Panc1 (cell line): ENCODE data around the gene ZMYM4. TPM values are rescaled to one million over a fixed set of nuclear protein-coding genes. Genes with fewer than 3 reads are reported as not detected.

Experiments used
- ATAC-seq: fragments of 200-7000 bp; cut with Tn5 transposase; 2 replicates; pipeline ENCODE4 v1.9.1; 2020; ENCODE audit warnings: mild to moderate bottlenecking, moderate library complexity
- BruUV-seq: library from RNA; stranded (reverse); fragments of 400-500 nt; replicated peaks from 2 replicates; lab custom pipeline; 2021; lab: Mats Ljungman, UMichigan
- CTCF ChIA-PET: fragments of 300-600 bp; sonication (Branson Sonifier 250); formaldehyde crosslinking; loops from one replicate; lab custom pipeline; 2022; ENCODE audit warnings: antibody characterized with exemption; lab: Charles Lee
- POLR2A ChIA-PET: fragments of 300-600 bp; sonication (Branson Sonifier 250); formaldehyde crosslinking; loops from one replicate; lab custom pipeline; 2022; ENCODE audit warnings: antibody characterized with exemption; lab: Charles Lee
- DNase-seq: peaks from one replicate; pipeline ENCODE4 v3.0.0-alpha.2; 2010; ENCODE audit warnings: low read depth, low spot score
- H3K27ac ChIP-seq: 2 replicates; pipeline ENCODE4 v1.5.1; 2011; ENCODE audit warnings: mild to moderate bottlenecking, low read length, inconsistent platforms
- H3K27me3 ChIP-seq: fragments of 200-500 bp; sonication (Bioruptor generic); 2 replicates; pipeline ENCODE4 v1.6.0; 2014; ENCODE audit warnings: low read length, inconsistent platforms; ENCODE audit not compliant: control insufficient read depth, insufficient read depth
- H3K36me3 ChIP-seq: fragments of 200-500 bp; sonication (Bioruptor generic); 2 replicates; pipeline ENCODE4 v1.5.1; 2014; ENCODE audit warnings: inconsistent platforms, mild to moderate bottlenecking, low read length, moderate library complexity; ENCODE audit not compliant: control insufficient read depth, insufficient read depth
- H3K4me1 ChIP-seq: 2 replicates; pipeline ENCODE4 v1.5.1; 2011; ENCODE audit warnings: inconsistent platforms, mild to moderate bottlenecking, low read length, moderate library complexity; ENCODE audit not compliant: control insufficient read depth, insufficient read depth
- H3K4me3 ChIP-seq, 2 experiments: 2 replicates each; pipeline ENCODE4 v1.5.1; 2011 to 2012; ENCODE audit warnings: low read depth in 2 of 2, low read length in 2 of 2, mild to moderate bottlenecking in 2 of 2, inconsistent platforms in 1 of 2, moderate library complexity in 1 of 2
- H3K9me3 ChIP-seq: fragments of 200-500 bp; sonication (Bioruptor generic); 2 replicates; pipeline ENCODE4 v1.5.1; 2014; ENCODE audit warnings: low read depth, mild to moderate bottlenecking, inconsistent platforms, low read length, moderate library complexity; ENCODE audit not compliant: control insufficient read depth, insufficient read depth
- POLR2AphosphoS5 ChIP-seq: IDR thresholded peaks from 2 replicates; pipeline ENCODE4 v1.6.1; 2012; ENCODE audit warnings: mild to moderate bottlenecking, low read depth, low read length, moderate library complexity
- SIN3A ChIP-seq: IDR thresholded peaks from 2 replicates; pipeline ENCODE4 v1.6.1; 2012; ENCODE audit warnings: low read depth, mild to moderate bottlenecking, low read length, moderate library complexity, borderline replicate concordance; ENCODE audit not compliant: insufficient read depth
- TCF7L2 ChIP-seq: IDR thresholded peaks from 2 replicates; pipeline ENCODE4 v1.6.1; 2011; ENCODE audit warnings: mild to moderate bottlenecking, low read depth, low read length, inconsistent platforms
- in situ Hi-C: cut with HindIII; loops from 2 replicates; pipeline ENCODE4 v1.10.0; 2016; ENCODE audit warnings: low sequenced_read_pairs, low pct_unique_long_range_greater_than_20kb
- intact Hi-C: fragments of 100-400 bp; cut with micrococcal nuclease; formaldehyde crosslinking; loops from one replicate; pipeline ENCODE4 v1.10.0; 2022; ENCODE audit not compliant: unreplicated experiment
- total RNA-seq: library from RNA; stranded (reverse); gene quantifications from one replicate; pipeline ENCODE4 v1.2.1, GENCODE V29; 2021; ENCODE audit not compliant: unreplicated experiment
- TF ChIP-seq, protein P1 (sequence below), 2 experiments: IDR thresholded peaks; 2 replicates each; pipeline ENCODE4 v1.6.1; 2011 to 2012; ENCODE audit warnings: low read depth in 2 of 2, control low read depth in 1 of 2, low read length in 1 of 2, mild to moderate bottlenecking in 1 of 2, moderate library complexity in 1 of 2; ENCODE audit not compliant: insufficient read depth in 1 of 2
- TF ChIP-seq, protein P2 (sequence below): fragments of 450-650 bp; IDR thresholded peaks from 2 replicates; pipeline ENCODE4 v1.5.1; 2017; ENCODE audit warnings: mild to moderate bottlenecking

The ZMYM4 gene
- total RNA-seq, 1 experiment from 2014 or later = 82.2 TPM

DNA sequence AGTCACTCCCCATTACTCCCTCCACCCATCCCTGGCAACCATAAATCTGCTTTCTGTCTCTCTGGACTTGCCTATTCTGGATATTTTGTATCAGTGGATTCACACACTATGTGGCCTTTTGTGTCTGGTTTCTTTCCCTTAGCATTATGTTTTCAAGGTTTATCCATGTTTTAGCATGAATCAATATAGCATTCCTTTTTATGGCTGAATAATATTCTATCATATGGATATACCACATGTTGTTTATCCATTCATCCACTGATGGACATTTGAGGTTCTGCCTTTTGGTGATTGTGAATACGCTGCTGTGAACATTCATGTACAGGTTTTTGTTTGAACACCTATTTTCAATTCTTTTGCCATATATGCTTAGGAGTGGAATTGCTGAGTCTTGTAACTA is 140.4 kb downstream of the ZMYM4 start:
- POLR2A ChIA-PET = no interaction called here
- intact Hi-C loops = no loop called here
- H3K9me3 ChIP-seq = no peaks in the 10 kb centered on the region
- in situ Hi-C loops = no loop called here
- peaks cover 10% of the 10 kb centered on the region; the same call in 1 of the 2 replicates for H3K36me3 ChIP-seq
- BruUV-seq = no TSS peak
- no peaks in the 10 kb centered on the region for H3K4me1 ChIP-seq
- DNase-seq = no peak
- H3K27me3 ChIP-seq = no peaks in the 10 kb centered on the region
- H3K4me3 ChIP-seq = no peak overlapping the region
- CTCF ChIA-PET = no interaction called here
- ATAC-seq = no peak
- TF ChIP-seq, protein P1, sequence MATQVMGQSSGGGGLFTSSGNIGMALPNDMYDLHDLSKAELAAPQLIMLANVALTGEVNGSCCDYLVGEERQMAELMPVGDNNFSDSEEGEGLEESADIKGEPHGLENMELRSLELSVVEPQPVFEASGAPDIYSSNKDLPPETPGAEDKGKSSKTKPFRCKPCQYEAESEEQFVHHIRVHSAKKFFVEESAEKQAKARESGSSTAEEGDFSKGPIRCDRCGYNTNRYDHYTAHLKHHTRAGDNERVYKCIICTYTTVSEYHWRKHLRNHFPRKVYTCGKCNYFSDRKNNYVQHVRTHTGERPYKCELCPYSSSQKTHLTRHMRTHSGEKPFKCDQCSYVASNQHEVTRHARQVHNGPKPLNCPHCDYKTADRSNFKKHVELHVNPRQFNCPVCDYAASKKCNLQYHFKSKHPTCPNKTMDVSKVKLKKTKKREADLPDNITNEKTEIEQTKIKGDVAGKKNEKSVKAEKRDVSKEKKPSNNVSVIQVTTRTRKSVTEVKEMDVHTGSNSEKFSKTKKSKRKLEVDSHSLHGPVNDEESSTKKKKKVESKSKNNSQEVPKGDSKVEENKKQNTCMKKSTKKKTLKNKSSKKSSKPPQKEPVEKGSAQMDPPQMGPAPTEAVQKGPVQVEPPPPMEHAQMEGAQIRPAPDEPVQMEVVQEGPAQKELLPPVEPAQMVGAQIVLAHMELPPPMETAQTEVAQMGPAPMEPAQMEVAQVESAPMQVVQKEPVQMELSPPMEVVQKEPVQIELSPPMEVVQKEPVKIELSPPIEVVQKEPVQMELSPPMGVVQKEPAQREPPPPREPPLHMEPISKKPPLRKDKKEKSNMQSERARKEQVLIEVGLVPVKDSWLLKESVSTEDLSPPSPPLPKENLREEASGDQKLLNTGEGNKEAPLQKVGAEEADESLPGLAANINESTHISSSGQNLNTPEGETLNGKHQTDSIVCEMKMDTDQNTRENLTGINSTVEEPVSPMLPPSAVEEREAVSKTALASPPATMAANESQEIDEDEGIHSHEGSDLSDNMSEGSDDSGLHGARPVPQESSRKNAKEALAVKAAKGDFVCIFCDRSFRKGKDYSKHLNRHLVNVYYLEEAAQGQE (IDR thresholded peaks at IDR 0.05; ENCODE audit: insufficient read depth in 1 of 2, low read depth in 2 of 2, low read length in 1 of 2) = no peak
- no peak for TF ChIP-seq POLR2AphosphoS5
- no peak for TF ChIP-seq TCF7L2
- TF ChIP-seq, protein P2, sequence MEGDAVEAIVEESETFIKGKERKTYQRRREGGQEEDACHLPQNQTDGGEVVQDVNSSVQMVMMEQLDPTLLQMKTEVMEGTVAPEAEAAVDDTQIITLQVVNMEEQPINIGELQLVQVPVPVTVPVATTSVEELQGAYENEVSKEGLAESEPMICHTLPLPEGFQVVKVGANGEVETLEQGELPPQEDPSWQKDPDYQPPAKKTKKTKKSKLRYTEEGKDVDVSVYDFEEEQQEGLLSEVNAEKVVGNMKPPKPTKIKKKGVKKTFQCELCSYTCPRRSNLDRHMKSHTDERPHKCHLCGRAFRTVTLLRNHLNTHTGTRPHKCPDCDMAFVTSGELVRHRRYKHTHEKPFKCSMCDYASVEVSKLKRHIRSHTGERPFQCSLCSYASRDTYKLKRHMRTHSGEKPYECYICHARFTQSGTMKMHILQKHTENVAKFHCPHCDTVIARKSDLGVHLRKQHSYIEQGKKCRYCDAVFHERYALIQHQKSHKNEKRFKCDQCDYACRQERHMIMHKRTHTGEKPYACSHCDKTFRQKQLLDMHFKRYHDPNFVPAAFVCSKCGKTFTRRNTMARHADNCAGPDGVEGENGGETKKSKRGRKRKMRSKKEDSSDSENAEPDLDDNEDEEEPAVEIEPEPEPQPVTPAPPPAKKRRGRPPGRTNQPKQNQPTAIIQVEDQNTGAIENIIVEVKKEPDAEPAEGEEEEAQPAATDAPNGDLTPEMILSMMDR = no peak
- no peak for TF ChIP-seq SIN3A
- H3K27ac ChIP-seq = no peak overlapping the region

DNA sequence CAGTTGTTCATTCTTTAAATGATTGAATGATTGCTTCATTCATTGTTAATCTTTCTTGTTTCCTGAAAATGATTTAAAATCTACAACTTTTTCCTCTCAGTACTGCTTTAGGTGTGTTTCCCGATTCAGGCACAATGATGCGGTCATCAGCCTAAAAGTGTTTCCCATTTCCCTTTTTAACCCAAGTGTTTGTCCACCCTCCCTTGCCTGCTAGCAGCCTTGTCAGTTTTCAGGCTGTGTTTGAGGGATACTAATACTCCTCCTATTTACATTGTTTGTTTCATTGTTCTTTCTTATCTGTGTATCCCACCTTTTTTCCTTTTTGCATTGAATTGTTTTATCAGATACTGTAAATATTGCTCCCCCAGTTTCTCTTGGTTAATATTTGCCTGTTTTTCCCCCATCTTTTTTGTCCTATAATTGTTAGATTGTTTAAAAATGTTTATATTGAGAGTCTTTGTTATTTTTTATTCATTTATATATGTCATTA is 157.6 kb downstream of the ZMYM4 start:
- no peak overlapping the region for H3K4me3 ChIP-seq
- BruUV-seq = no TSS peak
- in situ Hi-C loops (no loop called here), intact Hi-C loops (no loop called here)
- no peak for TF ChIP-seq TCF7L2
- ATAC-seq = no peak
- ChIA-PET CTCF (no interaction called here), POLR2A (no interaction called here)
- peaks cover 2% of the 10 kb centered on the region; the same call in 1 of the 2 replicates for H3K36me3 ChIP-seq
- H3K27me3 ChIP-seq = no peaks in the 10 kb centered on the region
- DNase-seq = no peak
- H3K4me1 ChIP-seq = no peaks in the 10 kb centered on the region
- no peaks in the 10 kb centered on the region for H3K9me3 ChIP-seq
- no peak overlapping the region for H3K27ac ChIP-seq

DNA sequence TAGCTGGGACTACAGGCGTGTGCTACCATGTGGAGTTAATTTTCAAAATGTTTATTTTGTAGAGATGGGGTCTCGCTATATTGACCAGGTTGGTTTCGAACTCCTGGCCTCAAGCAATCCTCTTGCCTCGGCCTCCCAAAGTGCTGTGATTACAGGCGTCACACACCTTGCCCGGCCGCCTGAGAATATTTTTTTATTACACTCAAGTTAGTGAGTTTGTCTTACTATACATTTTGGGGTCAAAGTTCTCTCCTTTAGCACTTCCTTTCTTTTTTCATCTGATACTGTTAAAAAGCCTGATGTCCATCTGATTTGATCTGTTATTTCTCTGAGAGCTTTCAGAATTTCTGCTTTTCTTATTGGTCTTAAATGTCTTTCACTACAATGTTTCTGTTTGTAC is 159.9 kb downstream of the ZMYM4 start:
- no TSS peak for BruUV-seq
- no peaks in the 10 kb centered on the region for H3K4me1 ChIP-seq
- H3K27ac ChIP-seq = no peak overlapping the region
- ChIA-PET CTCF (no interaction called here), POLR2A (no interaction called here)
- intact Hi-C loops = no loop called here
- no peak for ATAC-seq
- in situ Hi-C loops = no loop called here
- H3K27me3 ChIP-seq = no peaks in the 10 kb centered on the region
- no peak overlapping the region for H3K4me3 ChIP-seq
- H3K9me3 ChIP-seq = no peaks in the 10 kb centered on the region
- TF ChIP-seq, protein P1 (IDR thresholded peaks at IDR 0.05; ENCODE audit: insufficient read depth in 1 of 2, low read depth in 2 of 2, low read length in 1 of 2) = no peak
- peaks cover 2% of the 10 kb centered on the region; the same call in 1 of the 2 replicates for H3K36me3 ChIP-seq
- no peak for DNase-seq
